8988T (cell line): ENCODE results near the gene NOTCH1.
"Not testable (repeated sequence)": the region's sequence is repeated elsewhere in the genome, so short reads cannot be mapped to it uniquely, and the experiment has no call there.

Source experiments
- DNase-seq: peaks from one replicate; pipeline ENCODE4 v3.0.0; 2011

Gene NOTCH1

GRCh38 chr9:136578915-136579649 lies 33.2 kb upstream of the NOTCH1 start:
- DNase-seq, result no peak

- no peak for DNase-seq
Observed at GRCh38 chr9:136578626-136578914, 32.7 kb upstream of the NOTCH1 start.

- DNase-seq, result no peak
Observed at GRCh38 chr9:136577941-136578625, 32.2 kb upstream of the NOTCH1 start.

DNA sequence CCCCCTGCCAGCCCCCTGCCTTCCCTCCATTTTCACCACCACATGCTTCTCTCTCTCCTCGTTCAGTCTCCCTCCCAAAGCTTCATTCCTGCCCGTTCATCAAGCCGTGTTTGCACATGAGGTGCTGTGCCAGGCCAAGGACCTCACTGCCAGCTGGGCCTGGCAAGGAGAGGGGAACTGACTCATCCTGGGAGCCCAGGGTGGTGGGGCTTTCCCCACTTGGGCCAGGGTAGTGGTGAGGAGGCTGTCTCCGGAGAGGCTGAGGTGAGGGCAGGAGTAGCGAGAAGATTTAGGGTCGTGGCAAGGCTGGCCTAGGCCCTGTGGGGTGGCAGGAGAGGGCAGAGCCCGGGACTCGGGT lies 30.4 kb upstream of the NOTCH1 start:
- DNase-seq, result peak; percentile 73

DNA sequence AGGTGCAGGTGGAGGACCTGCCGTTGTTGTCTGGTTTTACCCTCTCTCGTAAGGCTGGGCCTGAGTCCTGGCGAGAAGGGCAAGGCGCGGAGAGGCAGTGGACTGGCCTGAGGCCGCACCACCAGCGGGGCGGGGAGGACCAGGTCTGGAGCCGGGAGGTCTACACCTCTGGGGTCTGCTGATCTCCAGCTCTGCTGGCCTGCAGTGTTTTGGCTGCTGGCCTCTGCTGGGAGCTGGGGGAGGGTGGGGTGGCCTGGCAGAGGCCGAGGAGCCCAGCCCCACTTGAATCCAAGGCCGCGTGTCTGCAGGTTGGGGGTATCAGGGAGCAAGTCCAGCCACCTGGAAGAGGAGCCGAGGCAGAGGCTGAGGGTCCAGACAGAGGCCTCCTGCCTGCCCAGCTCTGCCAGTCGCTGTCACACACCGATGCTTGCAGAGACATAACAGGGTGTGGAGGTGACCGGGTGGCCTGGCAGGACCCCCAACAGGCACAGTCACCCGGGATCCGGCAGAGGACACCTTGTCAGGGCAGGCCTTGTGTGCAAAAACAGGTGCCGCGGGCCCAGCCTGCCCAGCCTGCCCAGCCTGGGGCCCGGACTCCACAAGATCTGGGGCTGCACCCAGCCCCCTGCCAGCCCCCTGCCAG lies 29.9 kb upstream of the NOTCH1 start:
- DNase-seq, result no peak

GRCh38 chr9:136574606-136575005 lies 28.8 kb upstream of the NOTCH1 start:
- DNase-seq, result not testable (repeated sequence)

- no peak for DNase-seq
Observed at GRCh38 chr9:136572828-136573625, 27.2 kb upstream of the NOTCH1 start.

- peak; percentile 70 for DNase-seq
Observed at GRCh38 chr9:136572003-136572827, 26.4 kb upstream of the NOTCH1 start.

GRCh38 chr9:136571531-136571930 lies 25.7 kb upstream of the NOTCH1 start:
- no peak for DNase-seq

DNA sequence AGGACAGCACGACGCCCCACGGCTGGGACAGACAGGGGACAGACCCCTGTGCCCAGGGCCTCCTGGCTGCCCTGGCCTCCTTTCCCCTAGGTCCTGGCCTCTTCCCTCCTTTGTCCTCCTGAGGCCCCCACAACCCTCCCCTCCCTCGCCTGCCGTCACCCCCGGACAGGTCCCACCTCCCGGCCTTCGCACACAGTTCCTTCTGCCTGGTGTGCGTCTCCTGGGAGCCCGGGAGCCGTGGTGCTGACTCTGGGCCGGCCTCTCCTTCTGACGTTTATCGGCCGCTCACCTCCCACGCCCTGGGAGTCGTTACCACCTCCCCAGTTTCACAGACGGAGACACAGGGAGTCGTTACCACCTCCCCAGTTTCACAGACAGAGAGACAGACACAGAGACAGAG lies 25.1 kb upstream of the NOTCH1 start:
- DNase-seq, result no peak

DNA sequence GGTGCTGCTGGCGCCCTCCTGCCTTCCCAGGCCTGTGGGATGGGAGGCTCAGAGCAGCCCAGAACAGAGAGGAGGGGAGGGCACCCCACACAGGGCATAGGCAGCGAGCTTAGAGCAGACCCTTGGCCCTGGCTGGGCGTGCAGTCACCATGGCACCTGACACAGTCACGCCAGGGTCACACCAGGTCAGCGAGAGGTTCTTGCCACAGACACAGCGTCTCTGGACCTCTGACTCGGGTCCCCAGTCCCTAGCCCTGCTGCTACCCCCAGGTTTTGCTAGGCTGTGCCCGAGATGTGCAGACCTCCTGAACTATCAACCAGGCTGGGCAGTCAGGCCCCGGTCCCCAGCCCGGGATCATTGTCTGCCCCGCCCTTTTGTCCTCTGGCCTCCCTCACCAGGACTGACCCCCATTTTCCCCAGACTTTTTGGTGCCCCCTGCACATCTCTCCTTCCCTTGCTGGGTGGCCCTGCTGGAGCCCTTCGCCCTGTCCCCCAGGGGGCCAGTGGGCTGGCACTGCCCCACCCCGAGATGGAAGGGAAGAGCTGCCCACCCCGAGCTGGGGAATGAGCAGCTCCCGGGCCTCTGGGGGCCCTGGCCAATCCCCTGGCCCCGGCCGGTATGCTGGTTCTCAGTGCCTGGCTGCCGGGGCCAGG lies 24.5 kb upstream of the NOTCH1 start:
- no peak for DNase-seq

DNA sequence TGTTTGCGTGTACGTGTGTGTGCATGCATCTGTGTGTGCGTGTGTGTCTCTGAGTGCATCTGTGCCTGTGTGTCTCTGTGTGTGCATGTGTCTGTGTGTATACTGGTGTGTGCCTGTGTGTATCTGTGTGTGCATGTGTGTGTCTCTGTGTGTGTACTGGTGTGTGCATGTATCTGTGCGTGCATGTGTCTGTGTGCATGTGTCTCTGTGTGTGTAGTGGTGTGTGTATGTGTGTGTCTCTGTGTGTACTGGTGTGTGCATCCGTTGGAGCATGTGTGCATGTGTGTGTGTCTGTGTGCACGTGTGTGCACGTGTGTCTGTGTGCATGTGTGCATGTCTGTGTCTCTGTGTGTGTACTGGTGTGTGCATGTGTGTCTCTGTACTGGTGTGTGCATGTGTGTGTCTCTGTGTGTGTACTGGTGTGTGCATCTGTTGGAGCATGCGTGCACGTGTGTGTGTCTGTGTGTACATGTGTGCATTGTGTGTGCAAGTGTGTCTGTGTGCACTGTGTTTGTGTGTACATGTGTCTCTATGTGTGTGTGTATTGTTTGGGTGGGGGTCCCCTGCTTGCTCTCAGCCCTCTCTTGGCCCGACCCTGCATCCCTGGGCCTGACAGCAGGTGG lies 23.8 kb upstream of the NOTCH1 start:
- no peak for DNase-seq

DNA sequence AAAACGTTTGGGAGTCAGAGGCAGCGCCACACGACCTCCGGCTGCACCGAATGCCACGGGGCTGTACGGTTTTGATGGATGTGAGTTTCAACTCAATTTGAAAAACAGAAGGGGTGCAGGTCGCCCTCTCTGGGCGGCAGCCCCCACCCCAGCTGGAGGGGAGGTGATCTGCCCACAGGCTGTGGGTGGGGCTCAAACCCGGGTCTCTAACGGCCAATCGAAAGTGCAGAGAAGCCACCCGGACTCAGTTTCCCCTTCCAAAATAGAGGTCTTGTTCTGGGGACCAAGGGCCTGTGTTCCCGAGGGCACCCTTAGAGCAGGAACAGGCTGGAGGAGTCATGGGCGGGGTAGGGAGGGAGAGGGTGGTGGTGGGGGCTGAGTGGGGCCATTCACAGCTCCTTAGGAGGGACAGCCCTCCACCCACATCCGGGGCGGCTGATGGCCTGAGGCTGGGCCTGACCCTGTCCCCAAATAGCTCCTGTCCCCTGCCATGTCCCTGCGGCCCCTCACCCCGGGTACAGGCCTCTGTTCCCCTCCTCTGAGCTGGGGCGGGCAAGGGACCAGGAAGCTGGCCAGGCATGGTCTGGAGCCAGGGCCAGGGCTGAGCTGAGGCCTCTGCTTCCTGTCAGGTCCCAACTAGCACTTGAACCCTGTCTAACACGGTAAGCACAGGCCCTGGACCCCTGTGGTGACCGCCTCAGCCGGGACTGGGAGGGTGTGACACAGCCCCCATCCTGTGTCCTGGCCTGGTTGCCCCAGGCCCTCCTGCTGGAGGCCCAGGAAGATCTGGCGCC lies 22.6 kb upstream of the NOTCH1 start:
- DNase-seq, result no peak

DNA sequence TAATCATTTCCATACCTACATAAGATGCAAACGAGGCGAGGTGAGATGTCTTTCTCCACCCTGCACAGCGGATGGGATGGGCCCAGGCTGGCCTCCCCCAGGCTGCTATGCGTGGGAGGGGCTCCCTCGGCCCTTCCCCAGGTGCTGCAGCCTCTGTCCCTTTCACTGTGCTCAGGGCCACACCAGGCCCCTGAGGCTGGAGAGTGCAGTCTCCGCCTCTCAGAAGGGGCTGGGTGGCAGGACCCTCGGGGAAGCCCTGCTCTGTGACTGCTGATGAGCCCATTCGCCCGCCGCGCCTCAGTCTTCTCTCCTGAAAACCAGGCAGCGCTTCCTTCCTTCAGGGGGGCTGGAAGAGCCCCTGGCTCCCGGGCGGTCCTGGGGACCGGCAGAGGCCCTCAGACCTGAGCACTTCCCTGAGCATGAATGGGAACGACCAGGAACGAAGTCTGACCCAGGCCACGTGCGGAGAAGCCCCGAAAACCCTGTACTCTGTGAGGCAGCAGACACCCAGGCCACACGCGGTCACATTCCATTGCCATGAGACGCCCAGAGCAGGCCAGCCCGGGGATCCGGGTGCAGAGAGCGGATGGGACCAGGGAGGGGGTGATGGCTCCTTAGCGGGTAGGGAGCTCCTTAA lies 21.9 kb upstream of the NOTCH1 start:
- DNase-seq, result peak; percentile 90

DNA sequence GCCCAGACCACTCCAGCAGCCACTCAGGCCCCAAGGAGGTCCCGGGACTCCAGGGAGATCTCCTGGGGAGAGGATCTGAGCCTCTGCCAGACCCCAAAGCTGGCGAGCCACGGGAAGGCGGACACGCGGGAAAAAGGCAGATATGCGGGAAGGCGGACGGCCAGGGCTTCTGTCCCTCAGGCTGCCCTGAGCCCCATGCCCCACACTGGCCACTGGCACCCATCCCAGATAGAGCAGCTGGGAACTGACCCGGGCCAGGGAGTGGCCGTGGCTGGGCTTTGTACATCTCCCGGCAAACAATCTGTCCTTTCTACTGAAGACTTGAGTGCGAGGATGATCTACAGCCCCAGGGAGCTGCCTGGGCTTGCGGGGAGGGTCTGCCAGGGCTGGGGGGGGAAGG lies 21.1 kb upstream of the NOTCH1 start:
- no peak for DNase-seq

DNA sequence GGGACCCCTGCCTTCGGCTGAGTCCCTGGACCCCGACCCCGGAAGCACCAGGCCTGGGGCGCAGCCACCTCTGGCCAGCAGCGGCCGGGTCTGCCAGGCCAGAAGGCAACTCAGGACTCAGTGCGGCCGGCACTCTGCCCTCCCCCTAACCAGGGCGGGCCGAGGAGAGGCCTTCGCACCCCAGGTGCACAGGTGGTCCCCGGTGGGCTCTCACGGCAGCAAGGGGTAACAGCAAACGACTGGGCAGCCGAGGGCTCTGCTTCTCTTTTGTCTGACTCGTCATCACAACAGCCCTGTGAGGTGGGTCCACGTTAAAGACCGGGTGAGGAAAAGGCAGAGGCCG lies 20.7 kb upstream of the NOTCH1 start:
- DNase-seq, result no peak

DNA sequence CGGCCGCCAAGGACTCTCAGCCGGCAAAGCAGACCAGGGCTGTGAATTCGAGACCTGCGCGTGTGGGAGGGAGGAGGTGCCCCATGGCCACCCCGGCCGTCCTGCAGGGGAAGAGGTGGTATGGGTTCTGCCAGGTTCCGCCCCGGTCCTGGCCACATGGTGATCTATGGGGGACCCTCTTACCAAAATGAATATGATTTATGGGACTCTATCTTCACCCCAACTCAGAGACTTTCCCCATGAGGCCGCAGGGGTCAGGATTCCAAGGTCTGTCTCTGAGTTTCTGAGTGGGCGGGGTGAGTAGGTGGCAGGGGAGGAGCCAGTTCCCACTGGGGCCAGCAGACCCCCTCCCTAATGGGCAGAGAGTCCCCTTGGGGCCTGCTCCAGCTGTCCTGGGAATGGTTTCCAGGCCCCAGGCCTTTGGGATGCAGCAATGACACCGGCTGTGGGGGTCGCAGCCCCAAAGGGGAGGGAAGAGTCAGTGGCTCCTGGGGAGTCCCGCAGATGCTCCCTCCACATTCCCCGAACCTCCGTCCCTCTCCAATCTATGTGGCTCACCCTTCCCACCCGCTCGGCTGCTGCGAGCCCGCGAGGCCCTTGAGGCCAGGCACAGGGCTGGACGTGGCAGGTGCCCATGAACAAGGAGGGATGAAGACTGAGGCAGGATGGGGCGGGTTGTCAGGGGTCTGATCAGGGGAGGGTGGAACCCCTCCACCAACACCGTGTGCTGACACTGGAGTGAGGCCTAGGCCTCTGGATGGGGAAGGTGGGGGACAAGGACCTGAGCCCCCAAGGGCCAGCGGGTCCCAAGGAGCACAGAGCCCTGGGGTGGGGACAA lies 20.1 kb upstream of the NOTCH1 start:
- DNase-seq, result no peak

- no peak for DNase-seq
Observed at GRCh38 chr9:136565086-136565714, 19.4 kb upstream of the NOTCH1 start.

DNA sequence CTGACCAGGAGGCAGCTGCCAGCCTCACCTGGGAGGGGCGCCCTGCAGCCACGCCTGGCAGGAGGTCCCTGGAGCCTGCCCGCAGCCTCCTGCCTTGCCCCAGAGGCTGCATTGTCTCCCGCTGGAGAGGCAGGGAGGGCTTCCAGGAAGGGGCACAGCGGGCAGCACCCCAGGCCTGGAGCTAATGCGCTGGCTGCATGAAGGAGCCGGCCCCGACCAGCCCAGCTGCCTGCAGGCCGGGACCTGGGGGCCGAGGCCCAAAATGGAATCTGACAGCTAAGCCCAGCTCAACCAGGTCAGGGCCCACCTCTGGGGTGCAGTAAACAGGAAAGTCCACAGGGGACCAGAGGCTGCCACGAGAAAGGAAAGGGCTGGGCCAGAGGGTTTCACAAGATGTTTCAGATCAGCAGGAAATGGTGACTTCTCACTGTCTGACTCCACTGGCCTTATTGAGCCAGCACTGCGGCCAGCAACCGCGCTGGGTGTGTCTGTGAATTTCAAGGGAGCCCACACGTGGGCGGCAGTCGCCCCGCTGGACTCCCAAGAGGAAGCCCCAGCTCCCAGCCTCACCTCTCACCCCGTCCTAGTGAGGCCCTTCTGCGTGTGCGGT lies 18.6 kb upstream of the NOTCH1 start:
- DNase-seq, result no peak
